GM18909 (cell line): ENCODE data around the gene SLC66A2.
"Not testable (repeated sequence)": the region's sequence is repeated elsewhere in the genome, so short reads cannot be mapped to it uniquely, and the experiment has no call there.

Experiments used
- ATAC-seq: cut with Tn5 transposase; IDR thresholded peaks from one replicate; pipeline ENCODE4 v1.9.1; 2021; ENCODE audit warnings: mild to moderate bottlenecking; ENCODE audit not compliant: unreplicated experiment, poor library complexity

SLC66A2 gene

DNA sequence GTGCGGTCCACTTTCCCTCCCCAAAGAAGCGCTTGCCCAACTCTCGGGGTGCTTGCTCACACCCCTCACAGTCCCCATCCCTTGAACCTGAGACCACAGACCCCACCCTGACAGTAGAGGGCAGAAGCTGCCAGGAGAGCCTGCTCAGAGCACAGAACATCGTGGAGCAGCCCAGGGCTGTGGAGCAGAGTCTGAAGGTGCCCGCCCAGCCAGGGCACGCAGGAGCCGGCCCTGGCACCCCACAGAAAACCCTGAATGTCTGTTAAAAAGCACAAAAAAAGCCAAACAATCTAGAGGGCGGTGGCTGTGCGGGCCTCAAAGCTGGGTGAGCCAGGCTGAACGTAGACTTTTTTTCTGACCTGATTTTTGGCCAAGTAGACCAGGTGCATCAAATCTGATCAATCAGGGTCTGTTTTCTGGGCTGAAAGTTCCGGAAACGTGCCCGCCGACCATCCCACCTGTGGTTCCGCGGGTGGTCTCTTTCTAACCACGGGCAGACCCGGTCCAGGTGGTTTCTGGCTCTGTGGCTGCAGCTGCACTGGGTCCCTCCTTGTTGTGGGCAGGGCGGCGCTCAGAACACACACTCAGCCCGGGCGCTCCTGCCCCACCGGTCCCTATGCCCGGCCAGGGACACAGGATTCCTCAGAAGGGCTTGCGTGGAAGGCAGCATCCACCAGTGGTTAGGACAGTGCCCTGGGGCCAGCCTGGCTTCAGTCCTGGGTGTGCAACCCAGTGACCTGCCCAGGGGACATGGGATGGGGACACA, 66.3 kb downstream of the SLC66A2 start:
- no peak for ATAC-seq

DNA sequence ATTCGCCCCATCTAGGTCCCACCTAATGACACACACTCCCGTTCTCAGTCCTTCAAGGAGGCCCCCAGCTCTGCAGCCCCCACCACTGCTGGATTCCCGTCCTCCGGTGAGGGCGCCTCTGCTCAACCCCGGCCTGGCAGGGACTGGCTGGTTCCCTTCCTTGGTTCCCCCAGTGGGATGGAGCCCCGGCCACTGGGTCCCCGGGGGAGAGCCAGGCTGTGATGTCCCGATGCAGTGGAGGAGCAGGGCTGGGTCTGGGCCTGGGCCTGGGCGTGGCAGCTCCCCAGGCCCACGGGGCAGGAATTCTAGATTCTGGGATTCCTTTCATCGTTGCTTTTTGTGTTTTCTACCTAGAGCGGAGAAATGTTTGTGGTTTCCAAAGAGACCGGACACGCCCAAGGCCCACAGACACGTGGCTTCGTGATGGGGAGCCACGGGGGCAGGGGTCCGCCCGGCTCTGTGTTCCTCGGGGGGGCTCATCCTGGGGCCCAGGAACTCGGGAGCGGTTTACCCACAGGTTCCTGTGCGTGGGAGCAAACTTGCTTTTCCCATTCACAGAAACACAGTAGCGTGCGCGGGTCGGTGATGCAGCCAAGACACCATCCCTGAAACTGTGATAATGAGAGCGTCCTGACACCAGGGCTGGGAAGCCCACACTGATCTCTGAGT, 67.0 kb downstream of the SLC66A2 start:
- no peak for ATAC-seq

- no peak for ATAC-seq
Observed at GRCh38 chr18:79883461-79884293, 67.8 kb downstream of the SLC66A2 start.

- no peak for ATAC-seq
Observed at GRCh38 chr18:79882522-79883241, 68.8 kb downstream of the SLC66A2 start.

DNA sequence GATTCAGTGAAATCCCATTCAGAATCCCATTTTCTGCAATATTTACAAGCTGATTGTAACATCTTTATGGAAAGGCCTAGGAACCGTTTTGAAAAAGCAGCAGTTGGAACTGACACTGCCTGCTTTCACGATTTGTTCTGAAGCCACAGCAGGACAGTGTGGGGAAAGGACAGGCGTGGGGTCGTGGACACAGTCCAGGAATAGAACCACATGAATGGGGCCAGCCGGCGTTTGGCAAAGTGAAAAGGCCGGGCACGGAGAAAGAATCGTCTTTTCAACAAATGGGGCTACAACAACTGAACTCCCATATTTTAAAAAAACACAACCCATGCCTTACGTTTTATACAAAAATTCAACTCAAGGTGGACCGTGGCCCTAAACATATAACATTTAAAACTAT, 69.8 kb downstream of the SLC66A2 start:
- no peak for ATAC-seq

GRCh38 chr18:79879566-79879965, 71.9 kb downstream of the SLC66A2 start:
- ATAC-seq = no peak

GRCh38 chr18:79878741-79879378, 72.6 kb downstream of the SLC66A2 start:
- ATAC-seq = no peak

DNA sequence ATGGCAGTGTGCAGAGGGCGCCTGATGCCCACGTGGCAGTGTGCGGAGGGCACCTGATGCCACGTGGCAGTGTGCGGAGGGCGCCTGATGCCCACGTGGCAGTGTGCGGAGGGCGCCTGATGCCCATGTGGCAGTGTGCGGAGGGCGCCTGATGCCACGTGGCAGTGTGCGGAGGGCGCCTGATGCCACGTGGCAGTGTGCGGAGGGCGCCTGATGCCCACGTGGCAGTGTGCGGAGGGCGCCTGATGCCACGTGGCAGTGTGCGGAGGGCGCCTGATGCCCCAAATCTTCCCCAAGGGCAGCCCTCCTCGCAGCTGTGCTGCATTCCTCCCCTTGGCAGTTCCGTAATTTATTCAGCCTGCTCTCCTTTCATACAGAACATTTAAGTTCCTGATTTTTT, 73.2 kb downstream of the SLC66A2 start:
- not testable (repeated sequence) for ATAC-seq

DNA sequence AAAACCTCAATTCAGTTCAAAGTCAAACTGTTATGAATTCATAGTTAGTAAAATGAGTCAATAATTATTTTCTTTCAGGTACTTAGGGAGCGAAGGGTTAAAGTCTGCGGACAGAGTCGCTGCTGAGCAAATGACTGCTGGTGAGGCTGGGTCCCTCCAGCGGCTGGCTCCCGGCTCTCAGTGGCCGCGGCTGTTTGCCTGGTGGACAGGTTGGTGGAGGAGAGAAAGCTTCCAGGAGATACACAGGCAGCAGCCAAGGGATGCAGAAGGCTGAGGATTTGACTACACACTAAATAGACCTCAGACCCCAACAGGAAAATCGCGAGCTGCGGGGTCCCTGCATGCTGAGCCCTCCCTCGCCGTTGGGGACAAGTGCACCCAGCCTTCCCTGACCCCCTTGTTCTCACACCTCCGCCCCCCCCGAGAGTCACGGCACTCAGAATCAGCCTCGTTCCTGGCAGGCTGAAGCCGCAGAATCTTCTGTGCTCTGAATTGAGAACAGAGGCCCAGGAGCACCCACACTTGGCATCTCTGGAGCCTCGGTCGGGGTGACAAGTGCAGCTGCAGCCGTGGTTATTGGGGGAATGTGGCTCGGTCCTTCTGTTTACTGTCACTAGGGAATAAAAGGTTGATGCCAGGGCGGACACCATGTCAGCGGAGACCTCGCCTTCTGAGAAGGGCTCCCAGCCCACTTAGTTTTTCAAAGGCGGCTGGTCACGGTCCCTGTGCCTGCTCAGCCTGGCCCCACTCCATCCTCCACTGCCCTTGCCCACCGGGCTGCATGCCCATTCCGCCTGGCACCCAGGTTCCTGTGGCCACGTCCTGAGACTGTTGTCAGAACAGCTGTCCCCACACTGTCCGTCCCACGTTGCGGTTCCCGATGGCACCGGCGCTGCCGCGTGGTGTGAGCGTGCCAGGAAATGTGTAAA, 74.0 kb downstream of the SLC66A2 start:
- ATAC-seq = no peak

DNA sequence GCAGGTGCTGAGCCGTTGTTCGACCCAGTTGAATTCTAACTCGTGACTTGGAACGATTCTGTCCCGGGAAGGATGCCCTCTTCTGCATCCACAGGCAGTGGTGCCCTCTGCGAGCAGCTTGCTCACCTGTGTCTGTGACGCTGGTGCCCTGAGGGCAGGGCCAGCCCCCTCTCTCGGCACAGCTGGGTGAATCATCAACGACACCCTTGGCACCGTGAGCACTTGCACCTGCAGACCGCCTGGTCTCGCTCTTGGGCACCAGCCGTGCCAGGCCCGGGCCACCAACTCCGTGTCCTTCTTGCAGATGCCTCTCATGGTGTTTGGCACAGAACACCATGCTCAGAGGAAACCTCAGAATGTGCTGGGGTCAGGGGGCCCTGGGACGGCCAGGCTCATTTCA, 75.0 kb downstream of the SLC66A2 start:
- ATAC-seq = no peak

- no peak for ATAC-seq
Observed at GRCh38 chr18:79875931-79876461, 75.5 kb downstream of the SLC66A2 start.

GRCh38 chr18:79875531-79875919, 75.9 kb downstream of the SLC66A2 start:
- ATAC-seq = no peak

DNA sequence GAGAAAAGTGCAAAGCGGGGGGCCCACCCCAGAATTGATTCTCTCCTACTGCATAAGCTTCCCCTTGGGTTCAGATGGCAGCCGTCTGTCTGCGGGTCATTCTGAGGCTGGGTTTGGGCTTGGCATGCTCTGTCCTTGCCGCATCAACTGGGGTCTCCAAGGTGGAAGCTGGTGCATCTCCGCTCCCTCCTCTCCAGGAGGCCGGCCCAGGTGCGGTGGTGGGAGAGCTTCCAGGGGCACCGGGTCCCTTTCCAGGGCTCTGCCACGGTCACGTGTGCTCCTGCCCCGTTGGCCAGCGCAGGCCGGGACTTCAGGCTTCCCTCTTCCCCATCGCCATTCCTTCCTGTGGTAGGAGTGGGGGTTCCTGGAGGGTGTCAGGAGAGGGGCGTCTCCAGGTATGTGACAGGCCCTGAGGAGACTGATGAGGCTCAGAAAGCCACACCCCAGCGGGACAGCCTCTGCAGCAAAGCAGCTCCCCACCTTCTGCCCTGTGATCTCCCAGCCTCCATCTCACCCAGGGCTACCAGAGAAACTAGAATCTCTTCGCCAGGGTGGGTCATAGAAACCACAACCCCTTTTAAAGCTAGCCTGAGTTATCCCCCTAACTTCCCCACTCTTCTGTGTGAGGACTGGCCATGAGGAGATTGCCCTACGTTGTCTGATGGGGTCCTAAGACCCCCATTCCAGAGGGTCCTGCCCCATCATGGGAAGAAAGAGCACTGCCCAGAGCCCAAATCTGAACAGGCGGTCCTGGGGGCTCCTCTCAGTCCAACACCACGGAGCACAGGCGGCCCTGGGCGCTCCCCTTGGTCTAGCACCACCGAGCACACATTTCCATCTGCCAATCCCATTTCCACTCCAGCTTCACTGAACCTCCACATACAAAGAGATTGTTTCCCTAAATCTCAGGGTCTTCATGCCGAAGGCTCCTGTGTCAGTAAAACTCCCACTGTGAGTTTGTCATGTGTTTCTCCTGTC, 76.6 kb downstream of the SLC66A2 start:
- ATAC-seq = no peak

DNA sequence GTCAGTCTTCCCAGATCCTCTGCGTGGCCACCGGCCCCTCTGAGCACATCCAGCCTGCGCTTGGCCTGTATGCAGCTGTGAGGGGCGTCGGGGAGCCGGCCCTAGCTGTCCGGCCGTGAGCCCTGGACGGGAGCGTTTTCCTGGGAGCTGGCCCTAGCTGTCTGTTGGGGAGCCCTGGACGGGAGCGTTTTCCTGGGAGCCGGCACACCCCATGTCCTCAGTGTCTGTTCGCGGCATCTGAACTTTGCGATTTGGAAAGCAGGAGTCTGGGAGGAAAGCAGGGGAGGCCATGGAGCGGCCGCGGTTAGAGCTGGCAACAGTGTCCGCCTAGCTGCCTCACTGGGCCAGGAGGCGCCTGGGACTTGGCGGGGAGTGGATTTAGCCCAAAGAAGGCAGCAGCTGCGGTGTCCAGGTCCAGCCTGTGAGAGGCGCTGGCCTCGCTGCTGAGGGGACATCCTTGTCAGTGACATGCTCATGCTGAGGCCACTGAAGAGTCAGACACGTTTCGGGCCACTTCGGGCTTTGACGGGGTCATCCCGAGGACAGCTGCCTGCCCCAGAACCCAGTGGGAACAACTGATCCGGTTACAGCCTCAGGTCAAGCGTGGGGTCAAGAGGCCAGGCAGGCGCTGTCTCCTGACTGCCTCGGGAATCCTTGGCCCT, 77.9 kb downstream of the SLC66A2 start:
- ATAC-seq = no peak

DNA sequence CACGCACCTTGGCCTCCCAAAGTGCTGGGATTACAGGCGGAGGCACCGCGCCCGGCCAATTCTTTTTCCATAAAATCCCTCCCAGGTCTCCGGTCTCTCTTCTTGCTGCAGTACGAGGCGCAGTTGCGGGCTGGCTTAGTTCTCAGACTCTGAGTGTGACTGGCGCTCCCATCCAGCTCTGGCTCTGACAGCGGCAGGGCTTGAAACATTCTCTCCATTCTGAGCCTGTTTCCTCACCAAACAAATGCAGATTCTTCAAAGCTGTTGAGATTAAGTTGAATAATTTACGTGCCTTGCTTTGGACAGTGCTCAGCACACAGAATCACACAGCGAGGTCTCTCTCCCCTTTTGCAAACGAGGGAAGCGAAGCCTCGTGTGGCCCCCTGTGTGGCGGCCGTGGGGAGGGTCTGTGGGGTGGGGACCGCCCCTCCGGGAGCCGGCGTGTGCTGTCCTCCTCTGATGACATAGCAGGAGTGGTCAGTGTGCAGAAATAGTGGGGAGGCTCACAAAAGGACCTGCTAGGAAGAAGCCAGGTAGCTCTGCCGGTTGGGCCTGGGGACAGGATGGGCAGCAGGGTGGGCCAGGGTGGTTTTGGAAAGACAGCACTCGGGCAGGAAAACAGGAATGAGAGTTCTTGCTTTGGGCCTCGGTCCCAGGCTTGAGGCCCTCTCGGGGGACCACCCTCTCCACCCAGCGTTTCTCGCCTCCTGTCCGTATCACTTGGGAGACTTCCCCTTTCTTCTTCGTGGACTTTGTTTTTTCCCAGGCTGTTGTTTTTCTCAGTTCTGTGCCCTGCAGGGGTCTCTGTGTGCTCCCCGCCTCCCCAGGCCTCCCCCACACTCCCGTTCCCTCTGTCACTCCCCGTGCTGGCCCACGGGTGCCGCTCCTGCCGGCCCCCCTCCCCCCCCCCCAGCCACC, 78.7 kb downstream of the SLC66A2 start:
- ATAC-seq = no peak

- ATAC-seq = no peak
Observed at GRCh38 chr18:79871481-79872091, 79.9 kb downstream of the SLC66A2 start.
